K562 (cell line): ENCODE measurements around the gene TM9SF4. TPM values are rescaled to one million over a fixed set of nuclear protein-coding genes. Genes with fewer than 3 reads are reported as not detected.

Experiments
- ATAC-seq: fragments of 200-7000 bp; cut with Tn5 transposase; 3 replicates; pipeline ENCODE4 v1.9.1; 2020; ENCODE audit warnings: moderate library complexity
- BruUV-seq: library from RNA; stranded (reverse); fragments of 400-500 nt; replicated peaks from 2 replicates; lab custom pipeline; 2021; lab: Mats Ljungman, UMichigan
- CTCF ChIA-PET: fragments of 300-600 bp; formaldehyde crosslinking; extraction: SDS; loops from one replicate; lab custom pipeline; 2021; ENCODE audit warnings: low intra/inter-chr PET ratio; lab: Yijun Ruan, JAX
- POLR2A ChIA-PET: fragments of 300-600, 350-650 bp; sonication (Branson Sonifier 250); formaldehyde crosslinking; extraction: SDS; loops from one replicate; lab custom pipeline; 2021; ENCODE audit warnings: antibody characterized with exemption, inconsistent platforms; lab: Yijun Ruan, JAX
- DNase-seq, 4 experiments: peaks; one replicate each; pipeline versions ENCODE4 v3.0.0 to v3.0.0-alpha.2; 2011 to 2018; ENCODE audit warnings: low spot score in 3 of 4, mixed read lengths in 3 of 4; ENCODE audit errors: extremely low read depth in 1 of 4
- FAIRE-seq: peaks from 2 replicates; lab custom pipeline; 2011; peaks lifted over from hg19 to GRCh38; lab: Jason Lieb, UNC
- H2AFZ ChIP-seq: 2 replicates; pipeline ENCODE4 v1.6.0; 2011; ENCODE audit warnings: low read depth, low read length, control low read depth, inconsistent platforms
- H3K27ac ChIP-seq: fragments of 200-600 bp; 3 replicates; pipeline ENCODE4 v1.8.0; 2011; ENCODE audit warnings: low read depth, mild to moderate bottlenecking, control low read depth, inconsistent platforms, low read length, moderate library complexity, mixed read lengths; ENCODE audit errors: extremely low read depth
- H3K27me3 ChIP-seq, 2 experiments: fragments of 300-600 bp in 1 of 2; 2 replicates in 1 of 2; 3 replicates in 1 of 2; pipeline versions ENCODE4 v1.6.0 to v1.8.0; 2011; ENCODE audit warnings: inconsistent platforms in 2 of 2, low read length in 2 of 2, mild to moderate bottlenecking in 1 of 2, mixed read lengths in 1 of 2, moderate library complexity in 1 of 2; ENCODE audit not compliant: control insufficient read depth in 2 of 2, insufficient read depth in 2 of 2
- H3K36me3 ChIP-seq: fragments of 300-600 bp; 3 replicates; pipeline ENCODE4 v1.8.0; 2011; ENCODE audit warnings: mild to moderate bottlenecking, low read length, inconsistent platforms; ENCODE audit not compliant: control insufficient read depth, insufficient read depth
- H3K4me1 ChIP-seq, 2 experiments: fragments of 200-600 bp in 1 of 2; replicated peaks in 1 of 2; 2 replicates in 1 of 2; 3 replicates in 1 of 2; pipeline versions ENCODE4 v1.5.1 to v1.8.0; 2011; ENCODE audit warnings: inconsistent platforms in 2 of 2, low read length in 2 of 2, mild to moderate bottlenecking in 1 of 2, mixed read lengths in 1 of 2, moderate library complexity in 1 of 2; ENCODE audit not compliant: control insufficient read depth in 2 of 2, insufficient read depth in 2 of 2
- H3K4me2 ChIP-seq: 2 replicates; pipeline ENCODE4 v1.6.1; 2011; ENCODE audit warnings: low read length, control low read depth, inconsistent platforms, mixed read lengths; ENCODE audit not compliant: insufficient read depth
- H3K4me3 ChIP-seq: fragments of 200-600 bp; sonication (generic), shearing (Covaris generic); 2 replicates; pipeline ENCODE4 v1.5.1; 2016; ENCODE audit warnings: control low read depth, inconsistent platforms
- H3K79me2 ChIP-seq: fragments of 200-600 bp; 3 replicates; pipeline ENCODE4 v1.8.0; 2011; ENCODE audit warnings: low read length, inconsistent platforms; ENCODE audit not compliant: control insufficient read depth, insufficient read depth
- H3K9ac ChIP-seq, 2 experiments: 2 replicates each; pipeline versions ENCODE4 v1.6.0 to v1.6.1; 2011; ENCODE audit warnings: low read depth in 2 of 2, low read length in 2 of 2, control low read depth in 1 of 2, inconsistent platforms in 1 of 2, mild to moderate bottlenecking in 1 of 2, mixed read lengths in 1 of 2; ENCODE audit not compliant: insufficient read depth in 1 of 2
- H3K9me1 ChIP-seq: one replicate; pipeline ENCODE4 v1.6.0; 2011; ENCODE audit warnings: inconsistent platforms, mild to moderate bottlenecking, low read length, moderate library complexity; ENCODE audit not compliant: control insufficient read depth, insufficient read depth
- H3K9me3 ChIP-seq: replicated peaks from 2 replicates; pipeline ENCODE4 v1.5.1; 2011; ENCODE audit warnings: low read depth, low read length, inconsistent platforms; ENCODE audit not compliant: control insufficient read depth, insufficient read depth
- H4K20me1 ChIP-seq: replicated peaks from 2 replicates; pipeline ENCODE4 v1.6.1; 2011; ENCODE audit warnings: low read length, inconsistent platforms, mixed read lengths; ENCODE audit not compliant: control insufficient read depth, insufficient read depth
- ARID3B ChIP-seq: fragments of 250-450 bp; sonication (Bioruptor Pico); IDR thresholded peaks from 2 replicates; pipeline ENCODE4 v1.4.0; 2020; ENCODE audit warnings: borderline replicate concordance
- ATF2 ChIP-seq: sonication (generic); formaldehyde crosslinking; IDR thresholded peaks from 2 replicates; pipeline ENCODE4 v1.8.1; 2022; ENCODE audit warnings: missing genetic modification reagents
- ATF7 ChIP-seq: fragments of 450-650 bp; IDR thresholded peaks from 2 replicates; pipeline ENCODE4 v1.7.1; 2014; ENCODE audit warnings: mild to moderate bottlenecking, moderate library complexity
- C11orf30 ChIP-seq: fragments of 450-650 bp; IDR thresholded peaks from 2 replicates; pipeline ENCODE4 v1.6.1; 2016; ENCODE audit warnings: low read depth, mild to moderate bottlenecking
- CAMTA2 ChIP-seq: fragments of 250-450 bp; sonication (Bioruptor Pico); conservative IDR thresholded peaks from 2 replicates; pipeline ENCODE4 v1.5.1; 2022
- DMBX1 ChIP-seq: fragments of 250-450 bp; sonication (Bioruptor Pico); IDR thresholded peaks from 2 replicates; pipeline ENCODE4 v1.8.0; 2022; ENCODE audit warnings: inconsistent platforms, mild to moderate bottlenecking, moderate library complexity, borderline replicate concordance
- FOXO4 ChIP-seq: fragments of 450-650 bp; formaldehyde crosslinking; IDR thresholded peaks from 2 replicates; pipeline ENCODE4 v1.4.0; 2020; ENCODE audit warnings: mild to moderate bottlenecking, moderate library complexity
- MXD1 ChIP-seq: fragments of 250-450 bp; sonication (Bioruptor Pico); IDR thresholded peaks from 2 replicates; pipeline ENCODE4 v1.8.0; 2021; ENCODE audit warnings: borderline replicate concordance, mild to moderate bottlenecking, moderate library complexity; ENCODE audit not compliant: poor library complexity, severe bottlenecking
- NBN ChIP-seq: fragments of 450-650 bp; IDR thresholded peaks from 2 replicates; pipeline ENCODE4 v1.6.1; 2016; ENCODE audit warnings: low read depth, mild to moderate bottlenecking
- NCOA6 ChIP-seq: fragments of 450-650 bp; IDR thresholded peaks from 2 replicates; pipeline ENCODE4 v1.6.1; 2017; ENCODE audit warnings: mild to moderate bottlenecking
- NFYB ChIP-seq: IDR thresholded peaks from 2 replicates; pipeline ENCODE4 v1.6.1; 2011; ENCODE audit warnings: mild to moderate bottlenecking, moderate library complexity; ENCODE audit not compliant: insufficient read length; ENCODE audit errors: extremely low read depth
- PTBP1 ChIP-seq: fragments of 200-400 bp; formaldehyde crosslinking; IDR thresholded peaks from 2 replicates; pipeline ENCODE4 v1.6.1; 2017; ENCODE audit warnings: low read depth, low read length
- TBL1XR1 ChIP-seq, 2 experiments: IDR thresholded peaks; 2 replicates each; pipeline ENCODE4 v1.6.1; 2012; ENCODE audit warnings: improper control_type of control experiment in 2 of 2, low read length in 2 of 2, mild to moderate bottlenecking in 1 of 2
- TRIM28 ChIP-seq: fragments of 450-650 bp; IDR thresholded peaks from 2 replicates; pipeline ENCODE4 v1.6.1; 2017
- ZNF143 ChIP-seq: sonication (generic); formaldehyde crosslinking; IDR thresholded peaks from 2 replicates; pipeline ENCODE4 v1.9.0; 2022; ENCODE audit warnings: mild to moderate bottlenecking, missing genetic modification reagents
- ZNF384 ChIP-seq: IDR thresholded peaks from 2 replicates; pipeline ENCODE4 v1.6.1; 2012; ENCODE audit warnings: low read depth, low read length, improper control_type of control experiment
- ZNF41 ChIP-seq: fragments of 250-450 bp; sonication (Bioruptor Pico); conservative IDR thresholded peaks from 2 replicates; pipeline ENCODE4 v1.4.0; 2020; ENCODE audit warnings: mild to moderate bottlenecking
- WGBS: fragments of 100-300 bp; shearing (Covaris generic); methylation state at CpG from one replicate; pipeline ENCODE4 v1.1.6; 2016; ENCODE audit warnings: low coverage, mixed read lengths; ENCODE audit not compliant: insufficient coverage; ENCODE audit errors: missing lambda C conversion rate; 5-methylcytosine and 5-hydroxymethylcytosine counted together
- in situ Hi-C: fragments of 300-500 bp; cut with MboI; formaldehyde crosslinking; loops from 4 replicates; pipeline ENCODE4 v1.15.0; 2018; ENCODE audit warnings: inconsistent platforms, mixed read lengths
- intact Hi-C: fragments of 100-400 bp; cut with micrococcal nuclease; formaldehyde crosslinking; loops from 2 replicates; pipeline ENCODE4 v1.14.2; 2022
- polyA plus RNA-seq, 8 experiments: library from polyadenylated mRNA; depleted of rRNA in 4 of 8; stranded (reverse) in 5 of 8; unstranded in 3 of 8; fragments of >200 nt; fragmentation: Nextera tagmentation in 2 of 8; fragmentation: Illumina TruSeq in 1 of 8; extraction: Ambion mirVana in 2 of 8; extraction: Trizol in 1 of 8; gene quantifications; 2 replicates each; pipeline versions ENCODE4 v1.2.1 to v1.2.3, GENCODE V29; 2011 to 2014; ENCODE audit warnings: inconsistent platforms in 1 of 8, missing spikeins in 1 of 8
- total RNA-seq, 7 experiments: library from RNA; depleted of rRNA in 6 of 7; stranded (reverse); fragments of >200 nt in 6 of 7; fragmentation: Illumina TruSeq in 2 of 7; extraction: Trizol in 2 of 7; gene quantifications; 2 replicates each; pipeline versions ENCODE4 v1.2.1 to v1.2.3, GENCODE V29; 2011 to 2021; ENCODE audit warnings: low replicate concordance in 1 of 7

The TM9SF4 gene
- total and polyA plus RNA-seq, 9 of the 15 experiments (the other 6 are each of a cell fraction or from before 2014, with no cell fraction given): 14.5 to 46.3 (median 26.9) TPM

- no peak for TF ChIP-seq ZNF41 (CRISPR knock-in tag)
These were observed 21.5 kb downstream of the TM9SF4 start (continued) for GRCh38 chr20:32130965-32131364.

GRCh38 chr20:32132911-32133549, 23.5 kb downstream of the TM9SF4 start:
- DNase-seq (no peak), ATAC-seq (no peak), FAIRE-seq (no peak)
- Histone ChIP-seq H3K79me2 (peaks cover 30% of the 10 kb centered on the region), H3K9me3 (no peaks in the 10 kb centered on the region), H3K4me1 (no peaks in the 10 kb centered on the region), H4K20me1 (peaks cover 25% of the 10 kb centered on the region), H2AFZ (no peak overlapping the region), H3K9ac (no peak overlapping the region), H3K9me1 (no peaks in the 10 kb centered on the region), H3K4me3 (no peak overlapping the region), H3K27ac (no peak overlapping the region), H3K36me3 (peaks cover 57% of the 10 kb centered on the region), H3K4me2 (no peak overlapping the region), H3K27me3 (no peaks in the 10 kb centered on the region)
- in situ Hi-C loops: no loop called here
- no TSS peak for BruUV-seq
- 86% methylated on average over 10 of the region's 10 CpGs for WGBS
- ChIA-PET POLR2A (interaction anchor here (0.5 to 1.6 kb wide), 3 partner anchors 12 to 17 kb away, joined by 4 to 5 read pairs (median 5); no protein-coding TSS in a partner anchor), CTCF (no interaction called here)
- TF ChIP-seq ATF7 (no peak), ZNF143 (CRISPR knock-in tag) (no peak), TRIM28 (no peak), ZNF384 (no peak), MXD1 (CRISPR knock-in tag) (no peak), PTBP1 (no peak), ATF2 (CRISPR knock-in tag) (no peak), NFYB (no peak), C11orf30 (no peak), FOXO4 (CRISPR knock-in tag) (no peak), ARID3B (CRISPR knock-in tag) (no peak), NCOA6 (no peak), DMBX1 (no peak), NBN (no peak), CAMTA2 (CRISPR knock-in tag) (no peak), TBL1XR1 (IDR thresholded peaks at IDR 0.05; ENCODE audit: low read length in 2 of 2) (no peak)
- intact Hi-C loops: no loop called here
